ENCODE measurements around the gene ITPR1. TPM values are rescaled to one million over a fixed set of nuclear protein-coding genes. Genes with fewer than 3 reads are reported as not detected.

The ITPR1 gene
- polyA plus RNA-seq, 1 of the 3 experiments (the other 2 are of a cell fraction), result 5.9 TPM

- 90% methylated on average over 14 of the region's 14 CpGs for WGBS (ENCODE audit: low lambda C conversion rate)
- Histone ChIP-seq H3K4me3 (ENCODE audit: low read depth in 2 of 2, low read length in 1 of 2) (no peak overlapping the region), H3K27me3 (ENCODE audit: insufficient read depth) (no peaks in the 10 kb centered on the region), H3K9me2 (no peaks in the 10 kb centered on the region), H3K4me1 (ENCODE audit: control insufficient read depth in 1 of 2, insufficient read depth in 2 of 2, low read depth in 1 of 2, low read length in 1 of 2) (peaks cover 0 to 7% of the 10 kb centered on the region in 2 experiments; a peak in 2 of 4 replicates), H3F3A (replicated peaks; ENCODE audit: insufficient read depth) (no peaks in the 10 kb centered on the region), H3K4me2 (no peak overlapping the region), H2AFZ (ENCODE audit: low read depth) (no peak overlapping the region), H3K9ac (no peak overlapping the region), H3K27ac (ENCODE audit: low read depth in 2 of 2, low read length in 1 of 2) (no peak overlapping the region), H3K79me2 (ENCODE audit: insufficient read depth) (no peaks in the 10 kb centered on the region), H3K36me3 (replicated peaks in 1 of 2; ENCODE audit: control insufficient read depth in 1 of 2, insufficient read depth in 2 of 2, low read length in 1 of 2) (no peaks in the 10 kb centered on the region), H4K20me1 (ENCODE audit: insufficient read depth) (no peaks in the 10 kb centered on the region), H3K9me3 (no peaks in the 10 kb centered on the region)
- ChIA-PET POLR2A (no interaction called here), CTCF (no interaction called here)
- no peak for DNase-seq
- TF ChIP-seq MAX (IDR thresholded peaks at IDR 0.05; ENCODE audit: low read depth), result no peak
- no peak for TF ChIP-seq YY1 (IDR thresholded peaks at IDR 0.05; ENCODE audit: low read depth)
- no peak for TF ChIP-seq MXI1 (IDR thresholded peaks at IDR 0.05; ENCODE audit: low read depth, low read length)
- no peak for TF ChIP-seq GABPA (IDR thresholded peaks at IDR 0.05; ENCODE audit: low read depth)
- TF ChIP-seq EP300 (IDR thresholded peaks at IDR 0.05; ENCODE audit: borderline replicate concordance in 1 of 2, low read depth in 1 of 2, low read length in 1 of 2), result no peak
- TF ChIP-seq, protein P1, sequence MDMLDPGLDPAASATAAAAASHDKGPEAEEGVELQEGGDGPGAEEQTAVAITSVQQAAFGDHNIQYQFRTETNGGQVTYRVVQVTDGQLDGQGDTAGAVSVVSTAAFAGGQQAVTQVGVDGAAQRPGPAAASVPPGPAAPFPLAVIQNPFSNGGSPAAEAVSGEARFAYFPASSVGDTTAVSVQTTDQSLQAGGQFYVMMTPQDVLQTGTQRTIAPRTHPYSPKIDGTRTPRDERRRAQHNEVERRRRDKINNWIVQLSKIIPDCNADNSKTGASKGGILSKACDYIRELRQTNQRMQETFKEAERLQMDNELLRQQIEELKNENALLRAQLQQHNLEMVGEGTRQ (IDR thresholded peaks at IDR 0.05; ENCODE audit: borderline replicate concordance, low read depth, low read length), result no peak
- no peak for TF ChIP-seq NRF1 (IDR thresholded peaks at IDR 0.05; ENCODE audit: low read depth, low read length)
- no peak for TF ChIP-seq RXRA (IDR thresholded peaks at IDR 0.05; ENCODE audit: borderline replicate concordance, low read depth)
- TF ChIP-seq, protein P2, sequence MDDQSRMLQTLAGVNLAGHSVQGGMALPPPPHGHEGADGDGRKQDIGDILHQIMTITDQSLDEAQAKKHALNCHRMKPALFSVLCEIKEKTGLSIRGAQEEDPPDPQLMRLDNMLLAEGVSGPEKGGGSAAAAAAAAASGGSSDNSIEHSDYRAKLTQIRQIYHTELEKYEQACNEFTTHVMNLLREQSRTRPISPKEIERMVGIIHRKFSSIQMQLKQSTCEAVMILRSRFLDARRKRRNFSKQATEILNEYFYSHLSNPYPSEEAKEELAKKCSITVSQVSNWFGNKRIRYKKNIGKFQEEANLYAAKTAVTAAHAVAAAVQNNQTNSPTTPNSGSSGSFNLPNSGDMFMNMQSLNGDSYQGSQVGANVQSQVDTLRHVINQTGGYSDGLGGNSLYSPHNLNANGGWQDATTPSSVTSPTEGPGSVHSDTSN (IDR thresholded peaks at IDR 0.05), result no peak
- TF ChIP-seq RAD21 (IDR thresholded peaks at IDR 0.05; ENCODE audit: low read length), result no peak
- TF ChIP-seq FOSL2 (IDR thresholded peaks at IDR 0.05; ENCODE audit: borderline replicate concordance, low read depth), result no peak
- TF ChIP-seq, protein P3, sequence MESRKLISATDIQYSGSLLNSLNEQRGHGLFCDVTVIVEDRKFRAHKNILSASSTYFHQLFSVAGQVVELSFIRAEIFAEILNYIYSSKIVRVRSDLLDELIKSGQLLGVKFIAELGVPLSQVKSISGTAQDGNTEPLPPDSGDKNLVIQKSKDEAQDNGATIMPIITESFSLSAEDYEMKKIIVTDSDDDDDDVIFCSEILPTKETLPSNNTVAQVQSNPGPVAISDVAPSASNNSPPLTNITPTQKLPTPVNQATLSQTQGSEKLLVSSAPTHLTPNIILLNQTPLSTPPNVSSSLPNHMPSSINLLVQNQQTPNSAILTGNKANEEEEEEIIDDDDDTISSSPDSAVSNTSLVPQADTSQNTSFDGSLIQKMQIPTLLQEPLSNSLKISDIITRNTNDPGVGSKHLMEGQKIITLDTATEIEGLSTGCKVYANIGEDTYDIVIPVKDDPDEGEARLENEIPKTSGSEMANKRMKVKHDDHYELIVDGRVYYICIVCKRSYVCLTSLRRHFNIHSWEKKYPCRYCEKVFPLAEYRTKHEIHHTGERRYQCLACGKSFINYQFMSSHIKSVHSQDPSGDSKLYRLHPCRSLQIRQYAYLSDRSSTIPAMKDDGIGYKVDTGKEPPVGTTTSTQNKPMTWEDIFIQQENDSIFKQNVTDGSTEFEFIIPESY (IDR thresholded peaks at IDR 0.05; ENCODE audit: borderline replicate concordance, low read depth), result no peak
- no peak for TF ChIP-seq GATA2 (CRISPR knock-in tag; IDR thresholded peaks at IDR 0.05)
- no peak for TF ChIP-seq FOXM1 (IDR thresholded peaks at IDR 0.05; ENCODE audit: low read depth)
- no peak for TF ChIP-seq SIN3A (IDR thresholded peaks at IDR 0.05; ENCODE audit: borderline replicate concordance, low read depth, low read length)
- no peak for TF ChIP-seq CTCF (IDR thresholded peaks at IDR 0.05)
- no peak for TF ChIP-seq RFX5 (IDR thresholded peaks at IDR 0.05; ENCODE audit: low read length)
Measured at GRCh38 chr3:4580346-4581123, 87.4 kb downstream of the ITPR1 start.

Measured in SK-N-SH (cell line).